DND-41 (cell line): ENCODE data around the gene RPL29.

Experiments used
- EZH2 ChIP-seq: IDR thresholded peaks from 3 replicates; pipeline ENCODE4 v1.6.1; 2012; ENCODE audit warnings: borderline replicate concordance, low read depth, mild to moderate bottlenecking, moderate library complexity, low read length, inconsistent platforms; ENCODE audit not compliant: severe bottlenecking
- TF ChIP-seq, protein P1 (sequence below): IDR thresholded peaks from 2 replicates; pipeline ENCODE4 v1.5.1; 2012; ENCODE audit warnings: borderline replicate concordance, low read length, moderate library complexity, mild to moderate bottlenecking; ENCODE audit not compliant: poor library complexity, severe bottlenecking; ENCODE audit errors: extremely low read depth

DNA sequence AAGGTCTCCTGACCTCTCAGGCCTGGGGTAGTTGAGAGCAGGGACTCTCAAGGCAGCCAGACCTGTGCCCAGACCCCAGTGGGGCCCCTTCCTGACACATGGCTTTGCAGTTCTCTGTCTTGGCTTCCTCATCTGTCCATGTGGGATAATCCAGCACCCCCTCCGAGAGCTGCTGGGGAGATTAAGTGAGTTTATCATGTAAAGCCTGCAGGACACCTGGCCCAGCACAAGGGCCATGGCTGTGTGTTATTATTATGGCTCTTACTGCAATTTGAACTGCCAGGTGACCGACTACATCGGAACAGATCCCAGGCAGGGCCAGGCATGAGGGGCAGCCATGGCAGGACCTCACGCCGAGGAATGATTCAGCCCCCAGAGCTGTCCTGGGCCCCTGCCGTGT is 48.1 kb upstream of the RPL29 start:
- TF ChIP-seq, protein P1, sequence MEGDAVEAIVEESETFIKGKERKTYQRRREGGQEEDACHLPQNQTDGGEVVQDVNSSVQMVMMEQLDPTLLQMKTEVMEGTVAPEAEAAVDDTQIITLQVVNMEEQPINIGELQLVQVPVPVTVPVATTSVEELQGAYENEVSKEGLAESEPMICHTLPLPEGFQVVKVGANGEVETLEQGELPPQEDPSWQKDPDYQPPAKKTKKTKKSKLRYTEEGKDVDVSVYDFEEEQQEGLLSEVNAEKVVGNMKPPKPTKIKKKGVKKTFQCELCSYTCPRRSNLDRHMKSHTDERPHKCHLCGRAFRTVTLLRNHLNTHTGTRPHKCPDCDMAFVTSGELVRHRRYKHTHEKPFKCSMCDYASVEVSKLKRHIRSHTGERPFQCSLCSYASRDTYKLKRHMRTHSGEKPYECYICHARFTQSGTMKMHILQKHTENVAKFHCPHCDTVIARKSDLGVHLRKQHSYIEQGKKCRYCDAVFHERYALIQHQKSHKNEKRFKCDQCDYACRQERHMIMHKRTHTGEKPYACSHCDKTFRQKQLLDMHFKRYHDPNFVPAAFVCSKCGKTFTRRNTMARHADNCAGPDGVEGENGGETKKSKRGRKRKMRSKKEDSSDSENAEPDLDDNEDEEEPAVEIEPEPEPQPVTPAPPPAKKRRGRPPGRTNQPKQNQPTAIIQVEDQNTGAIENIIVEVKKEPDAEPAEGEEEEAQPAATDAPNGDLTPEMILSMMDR, result no peak
- TF ChIP-seq EZH2, result no peak
